BJ (cell line): Measurements from ENCODE around the gene FBF1. TPM values are rescaled to one million over a fixed set of nuclear protein-coding genes. Genes with fewer than 3 reads are reported as not detected.

Source experiments
- CTCF ChIA-PET: fragments of 350-600 bp; formaldehyde crosslinking; extraction: SDS; loops from one replicate; lab custom pipeline; 2021; ENCODE audit warnings: antibody characterized with exemption, inconsistent platforms; lab: Yijun Ruan, JAX
- POLR2A ChIA-PET: fragments of 300-600 bp; sonication (Branson Sonifier 250); formaldehyde crosslinking; extraction: SDS; loops from one replicate; lab custom pipeline; 2021; ENCODE audit warnings: antibody characterized with exemption; lab: Charles Lee
- DNase-seq: peaks from one replicate; pipeline ENCODE4 v3.0.0-alpha.2; 2011; ENCODE audit warnings: low read depth
- H3K27me3 ChIP-seq: 2 replicates; pipeline ENCODE4 v1.6.0; 2011; ENCODE audit warnings: low read length; ENCODE audit not compliant: control insufficient read depth, insufficient read depth
- H3K36me3 ChIP-seq: 2 replicates; pipeline ENCODE4 v1.5.1; 2011; ENCODE audit warnings: low read length; ENCODE audit not compliant: control insufficient read depth, insufficient read depth
- H3K4me3 ChIP-seq: 2 replicates; pipeline ENCODE4 v1.5.1; 2011; ENCODE audit warnings: low read depth, mild to moderate bottlenecking, control low read depth, low read length
- polyA plus RNA-seq: library from polyadenylated mRNA; depleted of rRNA; stranded (reverse); fragments of >200 nt; gene quantifications from 2 replicates; pipeline ENCODE4 v1.2.3, GENCODE V29; 2011
- TF ChIP-seq, protein P1 (sequence below): IDR thresholded peaks from 2 replicates; pipeline ENCODE4 v1.5.1; 2011; ENCODE audit warnings: low read depth, mild to moderate bottlenecking, control low read depth, inconsistent platforms, low read length, moderate library complexity; ENCODE audit not compliant: insufficient read depth

Gene FBF1
- polyA plus RNA-seq, 1 experiment = 4.8 TPM

DNA sequence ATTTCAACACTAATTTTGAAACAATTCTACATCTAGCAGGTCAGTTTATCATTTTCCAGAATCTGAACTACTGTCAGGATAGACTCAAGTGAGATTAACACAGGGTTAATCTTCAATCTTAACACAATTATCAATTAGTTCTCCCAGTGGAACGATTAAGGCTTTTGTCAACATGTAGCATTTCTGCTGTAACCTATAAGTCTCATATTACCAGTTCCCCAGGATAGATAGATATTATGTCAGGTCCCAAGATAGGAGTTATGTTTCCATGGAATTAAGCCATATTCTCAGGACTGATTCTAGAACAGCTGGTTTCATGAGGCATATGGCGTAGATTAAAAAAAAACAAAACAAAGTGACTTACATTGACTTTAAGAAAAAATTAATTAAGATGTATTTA lies 4.4 kb upstream of the FBF1 start:
- Histone ChIP-seq H3K36me3 (peaks cover 8% of the 10 kb centered on the region), H3K4me3 (no peak overlapping the region), H3K27me3 (no peaks in the 10 kb centered on the region)
- TF ChIP-seq, protein P1, sequence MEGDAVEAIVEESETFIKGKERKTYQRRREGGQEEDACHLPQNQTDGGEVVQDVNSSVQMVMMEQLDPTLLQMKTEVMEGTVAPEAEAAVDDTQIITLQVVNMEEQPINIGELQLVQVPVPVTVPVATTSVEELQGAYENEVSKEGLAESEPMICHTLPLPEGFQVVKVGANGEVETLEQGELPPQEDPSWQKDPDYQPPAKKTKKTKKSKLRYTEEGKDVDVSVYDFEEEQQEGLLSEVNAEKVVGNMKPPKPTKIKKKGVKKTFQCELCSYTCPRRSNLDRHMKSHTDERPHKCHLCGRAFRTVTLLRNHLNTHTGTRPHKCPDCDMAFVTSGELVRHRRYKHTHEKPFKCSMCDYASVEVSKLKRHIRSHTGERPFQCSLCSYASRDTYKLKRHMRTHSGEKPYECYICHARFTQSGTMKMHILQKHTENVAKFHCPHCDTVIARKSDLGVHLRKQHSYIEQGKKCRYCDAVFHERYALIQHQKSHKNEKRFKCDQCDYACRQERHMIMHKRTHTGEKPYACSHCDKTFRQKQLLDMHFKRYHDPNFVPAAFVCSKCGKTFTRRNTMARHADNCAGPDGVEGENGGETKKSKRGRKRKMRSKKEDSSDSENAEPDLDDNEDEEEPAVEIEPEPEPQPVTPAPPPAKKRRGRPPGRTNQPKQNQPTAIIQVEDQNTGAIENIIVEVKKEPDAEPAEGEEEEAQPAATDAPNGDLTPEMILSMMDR = no peak
- ChIA-PET CTCF (interaction anchor here (0.5 kb wide), 1 partner anchor 13 kb away, joined by 3 read pairs; no protein-coding TSS in a partner anchor), POLR2A (no interaction called here)
- DNase-seq = no peak

- Histone ChIP-seq H3K4me3 (no peak overlapping the region), H3K36me3 (peaks cover 4% of the 10 kb centered on the region), H3K27me3 (no peaks in the 10 kb centered on the region)
- ChIA-PET POLR2A (no interaction called here), CTCF (interaction anchor here (0.6 to 1.3 kb wide), 2 partner anchors 57 to 346 kb away, joined by 3 to 4 read pairs; partner anchors contain the start of gene CDK3)
- no peak for DNase-seq
- TF ChIP-seq, protein P1 = no peak
Observed at GRCh38 chr17:75943491-75943890, 2.6 kb upstream of the FBF1 start.

- ChIA-PET CTCF (interaction anchor here (1.7 kb wide), 1 partner anchor 63 kb away, joined by 7 read pairs; no protein-coding TSS in a partner anchor), POLR2A (no interaction called here)
- TF ChIP-seq, protein P1 = no peak
- no peak for DNase-seq
- no peaks in the 10 kb centered on the region for H3K36me3 ChIP-seq
- no peaks in the 10 kb centered on the region for H3K27me3 ChIP-seq
- no peak overlapping the region for H3K4me3 ChIP-seq
Observed at GRCh38 chr17:75942473-75942872, 1.6 kb upstream of the FBF1 start.

DNA sequence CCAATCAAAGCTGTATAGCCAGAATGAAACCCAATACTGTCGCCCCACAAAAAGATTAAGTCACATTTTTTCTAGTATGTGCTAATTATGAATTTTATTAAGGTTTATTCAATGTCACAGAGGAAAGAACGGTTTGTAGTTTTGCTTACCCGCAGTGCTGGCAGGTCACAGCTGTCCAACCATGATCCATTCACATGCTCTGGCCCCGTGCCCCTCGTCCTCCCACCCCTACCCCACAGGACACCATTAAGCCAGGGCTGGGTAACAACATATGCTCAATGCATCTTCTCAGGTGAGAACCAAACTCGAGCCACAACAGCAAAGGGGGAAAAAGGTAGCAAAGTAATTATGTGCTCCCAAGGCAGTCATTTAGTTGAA lies 589 bp upstream of the FBF1 start:
- Histone ChIP-seq H3K4me3 (peak overlapping the region; percentile 23; the same call in 1 of the 2 replicates), H3K27me3 (no peaks in the 10 kb centered on the region), H3K36me3 (no peaks in the 10 kb centered on the region)
- TF ChIP-seq, protein P1 = no peak
- ChIA-PET CTCF (interaction anchor here (1.0 to 1.7 kb wide), 2 partner anchors 11 to 64 kb away, joined by 3 to 7 read pairs; no protein-coding TSS in a partner anchor), POLR2A (interaction anchor here (0.5 kb wide), 1 partner anchor 285 kb away, joined by 3 read pairs; no protein-coding TSS in a partner anchor)
- DNase-seq = no peak

DNA sequence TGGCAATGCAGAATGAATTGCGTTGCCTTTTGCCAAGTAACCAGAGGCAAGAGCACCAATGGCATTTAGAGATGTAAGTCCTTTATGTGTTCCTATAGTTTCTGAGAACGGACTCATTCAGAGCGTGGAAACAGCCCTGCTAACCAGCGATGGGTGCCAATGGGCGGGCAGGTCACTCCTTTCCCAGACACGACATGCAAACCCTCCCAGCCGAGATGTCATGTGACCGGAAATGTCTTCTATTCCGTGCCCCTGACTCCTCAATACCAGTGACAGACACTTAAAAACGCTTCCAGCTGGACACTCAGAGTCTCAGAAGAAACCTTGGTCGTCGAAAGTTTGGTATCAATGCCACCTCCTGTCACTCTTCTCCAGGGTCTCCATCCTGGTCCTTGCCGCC lies 3.2 kb downstream of the FBF1 start:
- no peaks in the 10 kb centered on the region for H3K27me3 ChIP-seq
- H3K4me3 ChIP-seq = no peak overlapping the region
- POLR2A ChIA-PET = no interaction called here
- CTCF ChIA-PET = no interaction called here
- no peaks in the 10 kb centered on the region for H3K36me3 ChIP-seq
- DNase-seq = no peak
- TF ChIP-seq, protein P1 = no peak
